C1 segment of cervical spinal cord (tissue), 14 donors: ENCODE results near the gene CSK.

Experiments
- DNase-seq, 14 donors: peaks; one replicate each; lab custom pipeline; 2025; lab: John Stamatoyannopoulos, UW

The CSK gene

DNA sequence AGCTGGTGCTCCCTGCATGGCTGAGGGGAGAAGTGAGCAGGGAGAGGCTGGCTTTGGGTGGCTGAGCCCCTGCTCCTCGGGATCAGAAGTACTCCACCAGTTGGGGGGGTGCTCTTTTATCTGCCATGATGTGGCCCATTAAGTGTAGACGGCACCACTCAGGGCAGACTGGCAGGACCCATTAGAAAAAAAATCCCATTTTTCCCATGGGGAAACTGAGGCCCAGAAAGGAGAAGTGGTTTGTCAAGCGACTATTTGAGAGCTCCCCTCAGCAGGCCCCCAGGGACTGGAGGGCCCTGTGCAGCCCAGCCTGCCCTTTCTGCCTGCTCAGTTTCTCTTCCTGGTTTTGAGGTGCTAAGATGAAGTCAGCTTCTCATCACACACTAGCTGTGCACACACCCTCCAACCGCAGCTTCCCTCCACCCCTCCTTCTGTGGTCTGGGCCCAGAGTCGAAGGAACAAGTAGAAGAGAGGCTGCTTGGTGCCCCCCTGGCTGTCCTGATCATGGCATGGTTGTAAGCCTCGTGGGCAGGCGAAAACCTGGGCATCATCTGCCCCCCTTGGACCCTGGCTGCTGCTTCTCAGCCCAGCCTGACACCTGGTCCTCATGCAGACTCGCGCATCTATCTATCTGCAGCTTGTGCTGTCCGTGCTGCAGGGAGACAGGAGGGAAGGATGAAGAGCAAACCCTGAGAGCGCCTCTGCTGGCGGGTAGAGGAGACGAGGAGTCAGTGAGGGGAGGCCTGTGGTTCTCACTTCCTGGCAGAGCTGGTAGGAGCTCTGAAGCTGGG is 5.6 kb downstream of the CSK start:
- peak in 10 of 14 donors; percentile 52 to 80 (median 75) for DNase-seq

DNA sequence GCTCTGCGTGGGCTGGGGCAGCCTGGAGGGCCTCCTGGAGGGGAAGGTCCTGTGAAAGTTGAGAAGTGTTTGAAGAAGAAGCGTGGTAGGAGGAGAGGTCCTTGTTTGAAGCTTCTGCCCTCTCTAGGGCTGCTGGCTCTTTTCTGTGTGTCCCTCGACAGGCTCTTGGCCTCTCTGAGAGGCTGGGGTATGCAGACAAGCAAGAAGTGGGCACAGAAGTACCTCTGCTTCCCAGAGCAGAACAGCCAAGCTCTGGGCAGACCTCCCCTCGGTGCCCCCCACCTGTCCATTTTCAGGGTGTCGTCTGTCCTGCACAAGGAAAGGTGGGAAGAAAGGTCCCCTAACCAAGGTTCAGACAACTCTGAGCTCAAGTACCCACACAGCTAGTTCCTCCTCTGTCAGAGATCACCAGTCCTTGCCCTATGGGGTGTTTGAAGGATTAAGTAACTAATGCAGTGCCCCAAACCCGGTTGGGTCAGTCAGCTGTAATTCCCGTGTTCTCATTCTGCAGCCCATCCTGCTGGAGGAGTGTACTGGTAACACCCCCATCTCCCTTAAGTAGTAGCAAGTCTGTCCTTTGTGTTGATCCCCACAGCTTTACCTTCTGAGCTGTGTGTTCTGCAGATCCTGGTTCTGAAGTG is 6.3 kb downstream of the CSK start:
- no peak for DNase-seq

DNA sequence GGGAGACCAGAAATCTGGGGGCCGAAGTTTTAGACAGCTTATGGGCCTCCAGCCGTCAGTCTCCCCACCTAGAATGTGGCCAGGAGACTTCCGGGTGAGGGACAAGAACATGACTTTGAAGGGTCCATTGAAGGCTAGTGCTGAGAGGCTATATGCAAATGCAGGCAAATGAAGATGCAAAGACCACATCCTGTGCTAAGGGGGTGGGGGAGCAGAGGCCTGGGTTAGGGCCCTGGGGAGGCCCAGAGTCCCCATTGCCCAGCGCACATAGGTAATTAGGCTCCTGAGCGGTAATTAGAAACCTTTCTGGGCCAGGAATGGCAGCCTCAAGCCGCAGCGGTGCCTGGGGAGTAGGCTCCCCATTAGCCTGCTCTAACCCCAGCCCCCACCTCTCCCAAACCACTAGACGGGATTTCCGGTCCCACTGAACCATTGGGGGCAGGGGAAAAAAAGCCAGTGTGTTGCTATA is 6.8 kb downstream of the CSK start:
- DNase-seq = no peak

DNA sequence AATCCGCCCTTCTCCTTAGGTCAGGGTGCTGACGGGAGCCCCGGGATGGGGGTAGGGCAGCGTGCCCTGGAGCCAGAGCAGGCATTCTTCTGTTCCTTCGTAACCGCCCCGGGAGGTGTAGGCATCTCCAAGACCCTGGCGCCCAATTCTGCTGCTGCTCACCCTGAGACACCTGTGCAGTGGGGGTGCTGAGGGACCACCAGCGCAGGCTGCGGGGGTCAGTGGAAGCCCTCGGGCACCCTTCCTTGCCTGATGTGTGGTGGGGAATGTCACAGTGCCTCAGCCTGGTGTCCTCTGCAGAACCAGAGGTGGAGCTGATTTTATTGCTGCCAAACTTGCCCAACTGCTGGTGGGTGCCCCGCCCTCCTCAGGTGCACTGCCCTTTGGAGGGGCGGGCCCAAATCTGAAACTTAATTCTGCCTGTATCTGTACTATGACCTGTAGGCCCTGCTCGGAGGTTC is 7.3 kb downstream of the CSK start:
- no peak for DNase-seq

DNA sequence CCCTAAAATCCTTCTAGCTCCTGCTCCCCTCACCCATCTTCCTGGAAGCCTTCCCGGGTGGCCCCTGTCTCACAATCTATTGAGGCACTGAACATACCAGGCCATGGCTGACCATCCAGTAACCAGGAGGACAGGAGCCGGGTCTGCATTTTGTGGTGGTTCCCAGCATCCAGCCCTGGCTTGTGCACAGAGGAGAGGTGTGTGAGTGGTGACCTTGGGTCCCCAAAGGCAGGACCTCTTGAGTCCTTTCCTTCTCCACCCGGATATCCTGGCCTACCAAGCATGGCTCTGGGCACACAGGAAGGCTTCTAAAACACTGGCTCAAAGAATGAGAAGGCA is 7.8 kb downstream of the CSK start:
- DNase-seq = no peak

DNA sequence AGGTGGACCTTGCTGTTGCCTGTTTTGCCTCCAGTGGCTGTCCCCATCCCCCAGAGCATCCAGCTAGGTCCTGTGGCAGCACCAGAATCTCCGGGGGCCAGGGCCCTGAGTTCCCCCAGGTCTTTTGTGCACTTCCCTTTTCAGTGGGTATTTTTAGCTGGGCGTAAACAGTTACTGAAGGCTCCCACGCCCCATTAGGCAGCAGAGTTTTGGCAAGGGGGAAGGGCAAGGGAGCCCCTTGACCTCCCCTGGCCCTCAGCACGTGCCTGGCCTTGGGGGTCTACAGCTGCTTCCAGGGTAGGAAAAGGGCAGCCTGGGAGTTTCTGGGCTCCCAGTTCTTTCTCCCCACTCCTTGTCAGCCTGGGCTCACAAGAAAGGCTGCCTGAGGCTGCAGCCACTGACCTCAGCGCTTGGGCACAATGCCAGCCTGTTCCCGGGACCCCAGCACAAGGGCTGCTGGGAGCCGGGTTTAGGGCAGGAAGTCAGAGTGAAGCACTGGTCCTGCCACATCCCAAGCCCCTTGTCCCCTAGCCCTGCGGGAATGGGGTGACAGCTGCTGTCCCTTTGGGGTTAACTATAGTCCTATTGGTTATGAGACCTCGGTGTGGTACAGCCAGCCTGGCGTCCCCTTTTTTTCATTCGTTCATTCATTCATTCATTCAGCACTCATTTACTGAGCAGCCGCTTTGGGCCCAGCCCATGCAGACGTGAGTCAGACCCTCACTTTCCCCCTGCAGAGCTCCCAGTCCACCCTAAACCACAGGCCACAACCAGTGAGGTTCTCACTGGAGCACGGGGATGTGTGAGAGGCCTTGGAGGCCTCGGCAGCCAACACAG is 8.4 kb downstream of the CSK start:
- DNase-seq = peak in 12 of 14 donors; percentile 34 to 87 (median 70)

DNA sequence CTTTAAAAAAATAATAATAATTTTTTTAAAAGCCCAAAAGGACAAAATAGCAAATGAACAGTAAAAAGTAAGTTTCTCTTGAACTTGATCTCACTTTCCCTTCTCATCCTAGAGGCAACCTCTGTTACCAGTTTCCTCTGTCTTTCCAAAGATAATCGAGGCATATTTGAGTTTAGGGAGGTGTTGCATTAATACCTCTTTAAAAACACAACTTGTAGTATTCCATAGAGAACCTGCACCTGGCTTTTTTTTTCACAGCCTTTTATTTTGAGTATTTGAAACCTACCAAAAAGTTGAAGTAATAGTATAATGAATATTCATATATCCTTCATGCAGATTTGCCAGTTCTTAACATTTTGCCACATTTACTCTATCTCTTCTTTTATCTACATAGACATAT is 9.1 kb downstream of the CSK start:
- no peak for DNase-seq

DNA sequence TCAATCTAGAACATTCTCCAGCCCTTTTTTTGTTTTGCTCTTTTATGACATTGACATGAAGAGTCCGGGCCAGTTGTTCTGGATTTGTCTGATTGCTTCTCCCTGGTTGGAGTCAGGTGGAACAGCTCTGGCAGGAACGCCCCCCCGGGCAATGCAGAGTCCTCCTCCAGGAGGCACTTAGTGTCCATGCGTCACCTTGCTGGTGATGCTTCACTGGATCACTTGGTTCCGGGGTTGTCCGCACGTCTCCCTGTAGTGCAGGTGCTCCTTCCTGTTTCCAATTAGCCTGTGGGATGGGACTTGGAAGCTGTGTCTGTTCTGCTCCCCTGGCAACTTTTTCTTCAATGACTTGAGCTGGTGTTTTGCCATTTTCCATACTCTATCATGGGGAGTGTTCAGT is 9.8 kb downstream of the CSK start:
- DNase-seq = peak in 1 of 14 donors; percentile 41

DNA sequence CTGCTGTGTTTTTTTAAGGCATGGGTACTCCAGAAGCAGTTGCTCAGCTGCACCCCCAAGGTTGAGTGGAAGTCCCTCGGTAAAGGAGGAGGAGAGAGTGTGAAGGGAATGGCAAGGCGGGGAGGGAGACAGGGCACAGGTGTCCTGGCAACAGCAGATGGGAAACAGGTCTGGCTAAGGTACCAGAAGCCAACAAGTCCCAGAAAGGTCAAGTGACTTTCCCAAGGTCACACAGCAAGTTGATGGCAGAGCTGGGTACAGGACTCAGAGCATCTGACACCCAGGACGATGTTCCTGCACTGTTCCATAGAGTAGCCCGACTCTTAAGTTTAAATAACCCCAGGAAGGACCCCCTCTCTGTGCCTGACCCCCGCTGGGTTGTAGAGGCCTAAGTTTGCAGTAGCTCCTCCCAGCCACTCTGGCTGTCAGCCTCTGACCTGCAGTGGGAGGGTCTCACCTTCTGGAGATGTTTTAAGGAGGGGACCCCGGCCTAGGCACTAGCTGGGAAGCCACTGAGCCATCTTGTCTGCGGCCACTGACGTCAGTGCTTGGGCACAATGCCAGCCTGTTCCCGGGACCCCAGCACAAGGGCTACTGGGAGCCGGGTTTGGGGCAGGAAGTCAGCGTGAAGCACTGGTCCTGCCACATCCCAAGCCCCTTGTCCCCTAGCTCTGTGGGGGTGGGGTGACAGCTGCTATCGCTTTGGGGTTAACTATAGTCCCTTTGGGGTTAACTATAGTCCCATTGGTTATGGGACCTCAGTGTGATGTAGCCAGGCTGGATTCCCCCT is 10.5 kb downstream of the CSK start:
- no peak for DNase-seq

DNA sequence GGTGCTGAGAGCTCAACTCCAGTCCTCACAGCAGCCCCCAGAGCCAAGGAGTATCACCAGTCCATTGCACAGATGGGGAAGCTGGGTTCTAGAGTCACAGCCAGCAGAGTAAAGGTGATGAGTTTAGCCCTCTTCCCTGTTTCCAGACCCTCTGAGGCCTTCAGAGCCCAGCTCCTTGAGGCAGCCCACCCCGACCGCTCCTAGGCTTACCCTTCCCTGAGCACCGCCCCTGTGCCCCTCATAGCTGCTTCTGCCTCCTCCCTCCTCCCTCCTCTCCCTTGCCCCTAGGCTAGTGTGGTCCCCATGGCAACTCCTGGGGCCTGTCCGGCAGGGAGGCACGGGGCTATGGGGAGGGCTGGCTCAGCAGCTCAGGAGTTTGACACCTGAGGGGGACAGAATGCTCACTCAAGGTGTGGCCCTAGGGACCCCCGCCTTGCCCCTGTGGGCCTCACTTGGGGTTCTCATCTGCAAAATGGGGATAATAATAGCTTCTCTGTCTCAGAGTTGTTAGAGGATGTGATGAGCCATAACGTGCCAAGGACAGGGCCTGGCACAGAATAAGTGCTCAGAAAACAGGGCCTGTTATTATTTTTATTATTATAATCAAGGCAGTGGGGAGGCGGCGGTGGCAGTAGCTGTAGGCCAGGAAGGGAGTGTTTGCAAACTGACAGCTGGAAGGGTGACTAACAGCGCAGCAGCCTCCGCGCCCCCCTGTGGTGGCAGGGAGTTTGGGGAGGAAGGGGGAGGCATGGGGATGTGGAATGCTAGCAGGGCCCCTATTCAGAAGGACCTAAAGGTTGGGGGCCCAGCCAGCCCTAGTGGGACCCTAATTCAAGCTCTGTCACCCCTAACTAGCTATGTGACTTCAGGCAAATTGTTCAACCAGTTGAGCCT is 11.5 kb downstream of the CSK start:
- DNase-seq = no peak

DNA sequence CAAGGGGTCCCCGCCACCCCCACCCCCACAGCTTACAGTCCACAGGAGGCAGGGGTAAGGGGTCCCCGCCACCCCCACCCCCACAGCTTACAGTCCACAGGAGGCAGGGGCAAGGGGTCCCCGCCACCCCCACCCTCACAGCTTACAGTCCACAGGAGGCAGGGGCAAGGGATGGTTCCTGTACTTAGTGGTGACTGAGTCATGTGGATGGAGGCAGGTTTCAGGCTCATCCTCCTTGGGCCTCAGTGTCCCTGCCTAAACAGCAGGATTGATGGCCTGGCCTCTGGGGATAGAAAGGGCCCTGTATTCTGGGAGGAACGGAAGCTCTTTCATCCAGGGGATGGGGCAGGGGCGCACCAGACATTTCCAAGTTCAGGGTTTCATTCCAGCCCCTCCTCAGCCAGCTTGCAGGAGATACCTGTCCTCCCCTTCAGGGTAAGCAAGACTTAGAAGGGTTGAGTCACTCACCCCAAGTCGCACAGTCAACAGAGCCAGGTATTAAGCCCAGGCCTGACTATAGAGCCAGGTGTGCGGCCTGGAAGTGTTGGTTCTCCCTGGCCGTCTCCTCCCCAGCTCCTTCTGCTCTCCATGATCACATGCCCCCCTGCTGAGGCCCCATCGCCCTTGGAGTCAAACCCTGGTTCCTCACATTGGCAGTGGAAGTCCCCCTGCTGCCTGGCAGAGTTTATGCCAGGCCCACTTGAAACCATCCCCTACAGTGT is 12.5 kb downstream of the CSK start:
- DNase-seq = peak in 1 of 14 donors; percentile 19

DNA sequence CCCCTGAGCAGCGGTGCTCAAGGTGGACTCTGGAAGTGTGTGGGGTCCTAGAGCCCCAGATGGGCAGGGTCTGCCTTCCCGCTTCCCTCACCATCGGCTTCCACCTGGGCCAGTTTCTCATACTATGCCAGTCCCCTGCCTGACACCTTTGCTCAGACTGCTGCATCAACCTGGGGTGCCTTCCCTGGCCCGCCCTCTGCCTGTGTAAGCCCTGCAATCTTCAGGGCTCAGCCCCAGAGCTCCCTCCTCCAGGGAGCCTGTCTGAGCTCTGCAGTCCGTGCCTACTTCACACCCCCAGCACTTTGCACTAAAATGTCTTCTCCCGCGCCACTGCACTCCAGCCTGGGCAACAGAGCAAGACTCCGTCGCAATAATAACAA is 13.1 kb downstream of the CSK start:
- DNase-seq = no peak

DNA sequence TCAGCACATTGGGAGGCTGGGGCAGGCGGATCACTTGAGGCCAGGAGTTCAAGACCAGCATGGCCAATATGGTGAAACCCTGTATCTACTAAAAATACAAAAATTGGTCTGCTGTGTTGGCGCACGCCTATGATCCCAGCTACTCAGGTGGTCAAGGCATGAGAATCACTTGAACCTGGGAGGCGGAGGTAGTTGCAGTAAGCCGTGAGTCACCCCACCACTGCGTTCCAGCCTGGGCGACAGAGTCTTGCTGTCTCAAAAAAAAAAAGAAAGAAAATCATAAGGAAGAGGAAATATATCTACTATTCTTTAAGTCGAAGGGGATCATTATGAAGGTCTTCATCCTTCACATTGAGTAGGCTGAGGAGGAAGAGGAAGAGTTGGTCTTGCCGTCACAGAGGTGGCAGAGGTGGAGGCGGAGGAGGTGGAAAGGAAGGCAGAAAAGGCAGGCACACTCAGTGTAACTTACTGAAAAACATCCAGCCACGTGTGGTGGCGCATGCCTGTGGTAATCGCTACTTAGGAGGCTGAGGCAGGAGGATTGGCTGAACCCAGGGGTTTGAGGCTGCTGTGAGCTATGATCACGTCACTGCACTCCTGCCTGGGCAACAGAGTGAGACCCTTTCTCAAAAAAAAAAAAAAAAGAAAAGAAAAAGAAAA is 14.2 kb downstream of the CSK start:
- DNase-seq = no peak

DNA sequence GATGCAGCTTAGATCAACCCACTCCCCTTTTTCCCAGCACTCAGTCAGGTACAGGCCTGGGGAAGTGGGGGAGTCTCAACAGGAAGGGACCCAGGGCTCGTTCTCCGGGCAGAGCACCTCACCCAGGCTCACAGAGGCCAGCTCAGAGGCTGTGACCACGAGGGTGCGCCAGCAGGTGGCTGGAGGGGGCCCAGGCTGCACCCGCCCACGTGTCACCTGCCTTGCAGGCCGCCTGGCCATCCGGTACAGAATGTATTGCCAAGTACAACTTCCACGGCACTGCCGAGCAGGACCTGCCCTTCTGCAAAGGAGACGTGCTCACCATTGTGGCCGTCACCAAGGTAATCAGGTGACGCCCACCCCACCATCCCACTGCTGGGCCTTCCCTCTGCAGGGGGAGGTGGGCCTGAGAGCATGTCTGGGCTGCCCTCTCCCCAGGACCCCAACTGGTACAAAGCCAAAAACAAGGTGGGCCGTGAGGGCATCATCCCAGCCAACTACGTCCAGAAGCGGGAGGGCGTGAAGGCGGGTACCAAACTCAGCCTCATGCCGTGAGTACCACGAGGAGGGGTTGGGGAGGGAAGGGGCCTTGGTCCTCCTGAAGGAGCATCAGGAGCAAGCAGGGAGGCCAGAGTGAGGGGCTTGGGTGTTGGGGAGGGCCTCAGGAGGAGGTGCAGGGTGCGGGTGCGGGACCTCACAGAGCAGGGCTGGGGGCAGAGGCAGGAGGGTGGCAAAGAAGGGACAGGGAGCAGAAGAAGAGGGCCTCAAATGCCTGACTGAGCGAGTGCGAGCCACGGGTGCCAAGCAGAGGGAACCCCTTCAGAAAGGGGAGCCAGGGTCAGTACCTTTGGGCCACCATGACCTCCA is 16.7 kb downstream of the CSK start:
- DNase-seq = peak in 1 of 14 donors; percentile 91

DNA sequence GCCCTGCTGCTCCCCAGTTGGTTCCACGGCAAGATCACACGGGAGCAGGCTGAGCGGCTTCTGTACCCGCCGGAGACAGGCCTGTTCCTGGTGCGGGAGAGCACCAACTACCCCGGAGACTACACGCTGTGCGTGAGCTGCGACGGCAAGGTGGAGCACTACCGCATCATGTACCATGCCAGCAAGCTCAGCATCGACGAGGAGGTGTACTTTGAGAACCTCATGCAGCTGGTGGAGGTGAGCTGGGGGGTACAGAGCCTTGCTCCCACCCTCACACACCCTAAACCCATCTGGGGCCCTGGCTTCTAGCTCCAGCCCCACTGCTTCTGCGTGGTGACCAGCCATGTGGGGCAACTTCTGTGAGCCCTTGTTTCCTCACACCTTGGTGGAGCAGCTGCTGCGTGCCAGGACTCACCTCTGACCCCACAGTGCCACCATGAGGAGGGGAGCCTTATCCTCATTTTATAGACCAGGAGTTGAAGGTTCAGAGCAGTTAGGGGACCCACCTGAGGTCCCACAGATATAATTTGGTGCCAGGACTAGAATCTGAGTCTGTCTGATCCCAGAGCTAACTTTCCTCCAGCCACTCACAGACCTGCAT is 17.5 kb downstream of the CSK start:
- peak in 1 of 14 donors; percentile 35 for DNase-seq

DNA sequence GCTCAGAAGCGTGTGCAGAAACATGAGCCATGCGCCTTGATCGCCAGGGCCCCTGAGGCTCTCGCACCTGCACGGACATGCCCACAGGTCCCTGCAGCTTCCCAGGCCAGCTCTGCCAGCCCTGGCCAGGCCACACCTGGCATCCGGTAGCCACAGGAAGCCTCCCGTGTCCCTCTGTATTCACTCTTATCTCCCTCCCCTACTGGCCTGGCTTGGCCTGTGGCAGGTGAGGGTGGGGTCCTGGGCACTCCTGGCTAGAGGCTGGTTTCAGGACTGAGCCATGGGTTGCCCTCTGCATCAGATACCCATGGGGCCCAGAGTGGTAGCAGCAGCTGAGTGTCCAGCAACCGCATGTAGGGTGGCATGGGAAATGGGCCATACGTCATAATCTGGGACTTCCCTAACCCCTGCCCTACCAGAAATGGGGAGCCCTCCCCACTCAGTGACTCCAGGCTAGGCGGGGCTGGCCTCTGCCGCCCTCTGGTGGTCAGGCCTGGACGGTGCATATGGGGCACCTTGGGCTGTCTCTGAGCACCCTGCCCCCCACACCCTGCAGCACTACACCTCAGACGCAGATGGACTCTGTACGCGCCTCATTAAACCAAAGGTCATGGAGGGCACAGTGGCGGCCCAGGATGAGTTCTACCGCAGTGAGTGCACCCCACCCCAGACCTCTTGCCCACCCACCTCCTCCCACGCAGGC is 18.1 kb downstream of the CSK start:
- DNase-seq = peak in 12 of 14 donors; percentile 25 to 79 (median 58)

DNA sequence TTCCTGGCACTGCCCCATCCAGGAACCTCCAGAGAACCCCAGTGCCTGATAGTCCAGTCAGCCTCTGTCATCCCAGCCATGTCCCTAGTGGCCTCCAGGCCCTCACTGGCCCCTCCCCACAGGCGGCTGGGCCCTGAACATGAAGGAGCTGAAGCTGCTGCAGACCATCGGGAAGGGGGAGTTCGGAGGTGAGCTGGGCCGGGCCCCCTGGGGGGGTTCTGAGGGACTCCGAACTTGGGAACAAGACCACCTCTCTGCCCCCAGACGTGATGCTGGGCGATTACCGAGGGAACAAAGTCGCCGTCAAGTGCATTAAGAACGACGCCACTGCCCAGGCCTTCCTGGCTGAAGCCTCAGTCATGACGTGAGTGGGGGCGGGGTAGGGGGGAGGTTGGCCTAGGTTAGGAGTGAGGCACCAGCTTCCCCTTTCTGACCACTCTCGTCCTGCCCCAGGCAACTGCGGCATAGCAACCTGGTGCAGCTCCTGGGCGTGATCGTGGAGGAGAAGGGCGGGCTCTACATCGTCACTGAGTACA is 18.7 kb downstream of the CSK start:
- peak in 1 of 14 donors; percentile 31 for DNase-seq
